ENCODE measurements around the gene AP3S2.
"Not testable (repeated sequence)": the region's sequence is repeated elsewhere in the genome, so short reads cannot be mapped to it uniquely, and the experiment has no call there.

Gene AP3S2

GRCh38 chr15:89836267-89837133 lies 57.3 kb downstream of the AP3S2 start:
- DNase-seq (ENCODE audit: low read depth in 1 of 2, low spot score in 1 of 2), result no peak

- DNase-seq (ENCODE audit: low read depth in 1 of 2, low spot score in 1 of 2), result no peak
Measured at GRCh38 chr15:89835176-89835564, 58.6 kb downstream of the AP3S2 start.

- not testable (repeated sequence) for DNase-seq (ENCODE audit: low read depth in 1 of 2, low spot score in 1 of 2)
Measured at GRCh38 chr15:89834465-89835175, 59.2 kb downstream of the AP3S2 start.

- DNase-seq (ENCODE audit: low read depth in 1 of 2, low spot score in 1 of 2), result no peak
Measured at GRCh38 chr15:89833966-89834365, 59.8 kb downstream of the AP3S2 start.

- DNase-seq (ENCODE audit: low read depth in 1 of 2, low spot score in 1 of 2), result no peak
Measured at GRCh38 chr15:89830639-89831038, 63.2 kb downstream of the AP3S2 start.

- DNase-seq (ENCODE audit: low read depth in 1 of 2, low spot score in 1 of 2), result no peak
Measured at GRCh38 chr15:89829616-89830440, 64.0 kb downstream of the AP3S2 start.

GRCh38 chr15:89829161-89829560 lies 64.6 kb downstream of the AP3S2 start:
- no peak for DNase-seq (ENCODE audit: low read depth in 1 of 2, low spot score in 1 of 2)

- DNase-seq (ENCODE audit: low read depth in 1 of 2, low spot score in 1 of 2), result no peak
Measured at GRCh38 chr15:89828281-89829145, 65.3 kb downstream of the AP3S2 start.

GRCh38 chr15:89827829-89828228 lies 66.0 kb downstream of the AP3S2 start:
- DNase-seq (ENCODE audit: low read depth in 1 of 2, low spot score in 1 of 2), result no peak

- no peak for DNase-seq (ENCODE audit: low read depth in 1 of 2, low spot score in 1 of 2)
Measured at GRCh38 chr15:89826671-89827655, 66.8 kb downstream of the AP3S2 start.

GRCh38 chr15:89825271-89825940 lies 68.4 kb downstream of the AP3S2 start:
- no peak for DNase-seq (ENCODE audit: low read depth in 1 of 2, low spot score in 1 of 2)

GRCh38 chr15:89824607-89824867 lies 69.3 kb downstream of the AP3S2 start:
- no peak for DNase-seq (ENCODE audit: low read depth in 1 of 2, low spot score in 1 of 2)

- DNase-seq (ENCODE audit: low read depth in 1 of 2, low spot score in 1 of 2), result no peak
Measured at GRCh38 chr15:89823836-89824606, 69.8 kb downstream of the AP3S2 start.

- no peak for DNase-seq (ENCODE audit: low read depth in 1 of 2, low spot score in 1 of 2)
Measured at GRCh38 chr15:89822951-89823711, 70.7 kb downstream of the AP3S2 start.

GRCh38 chr15:89822611-89822950 lies 71.2 kb downstream of the AP3S2 start:
- DNase-seq (ENCODE audit: low read depth in 1 of 2, low spot score in 1 of 2), result no peak

- DNase-seq (ENCODE audit: low read depth in 1 of 2, low spot score in 1 of 2), result no peak
Measured at GRCh38 chr15:89822026-89822425, 71.8 kb downstream of the AP3S2 start.

GRCh38 chr15:89820666-89821611 lies 72.9 kb downstream of the AP3S2 start:
- DNase-seq (ENCODE audit: low read depth in 1 of 2, low spot score in 1 of 2), result no peak

All from stimulated activated CD4-positive, alpha-beta T cell treated with anti-CD3 and anti-CD28 coated beads, Interleukin-15, amount 100 ng/mL, for 1 hour (primary cell).